HG03159 (cell line): Measurements from ENCODE around the gene NLRP7.

ENCODE experiments used
- ATAC-seq: cut with Tn5 transposase; IDR thresholded peaks from one replicate; pipeline ENCODE4 v1.9.1; 2021; ENCODE audit warnings: mild to moderate bottlenecking, moderate library complexity; ENCODE audit not compliant: unreplicated experiment

Gene NLRP7

GRCh38 chr19:54875506-54875905 is 71.8 kb downstream of the NLRP7 start:
- ATAC-seq: no peak

- ATAC-seq: no peak
Observed at GRCh38 chr19:54873990-54874389, 73.3 kb downstream of the NLRP7 start, which contains the start of gene FCAR. FCAR (plus strand) TSS chr19:54874235; CDS start chr19:54874290, 55 bp downstream.
